Activated naive CD4-positive, alpha-beta T cell treated with anti-CD3 and anti-CD28 coated beads for 36 hours (primary cell): ENCODE measurements around the gene DAPP1. TPM values are rescaled to one million over a fixed set of nuclear protein-coding genes. Genes with fewer than 3 reads are reported as not detected.

Experiments used
- CTCF ChIA-PET: fragments of 350-600 bp; sonication (Branson Sonifier 250); formaldehyde crosslinking; loops from one replicate; lab custom pipeline; 2021; ENCODE audit warnings: antibody characterized with exemption; lab: Charles Lee
- DNase-seq: peaks from one replicate; pipeline ENCODE4 v3.0.0-alpha.2; 2020
- H3K27ac Mint-ChIP-seq: one replicate; pipeline ENCODE4 v1.8.0; 2021; ENCODE audit warnings: mild to moderate bottlenecking, mixed read lengths
- H3K27me3 Mint-ChIP-seq: one replicate; pipeline ENCODE4 v1.8.0; 2021; ENCODE audit warnings: low read depth, mixed read lengths
- H3K36me3 Mint-ChIP-seq: one replicate; pipeline ENCODE4 v1.8.0; 2021; ENCODE audit warnings: low read depth, mixed read lengths
- H3K4me1 Mint-ChIP-seq: one replicate; pipeline ENCODE4 v1.8.0; 2021; ENCODE audit warnings: low read depth, mixed read lengths
- H3K4me3 Mint-ChIP-seq: one replicate; pipeline ENCODE4 v1.8.0; 2021; ENCODE audit warnings: mild to moderate bottlenecking, moderate library complexity, mixed read lengths
- H3K9me3 Mint-ChIP-seq: one replicate; pipeline ENCODE4 v1.8.0; 2021; ENCODE audit warnings: mixed read lengths
- intact Hi-C: fragments of 100-400 bp; cut with micrococcal nuclease; formaldehyde crosslinking; loops from one replicate; pipeline ENCODE4 v1.15.1; 2023
- total RNA-seq, 2 experiments: library from RNA; stranded (reverse); gene quantifications; one replicate each; pipeline ENCODE4 v1.2.3, GENCODE V29; 2021

DAPP1 gene
- total RNA-seq, 2 experiments from 2014 or later, result 24.4 to 25.8 TPM

GRCh38 chr4:99843413-99843812 is 26.8 kb downstream of the DAPP1 start:
- intact Hi-C loops, result loop anchor here (10.0 kb wide), 1 partner anchor 1359 kb away; no protein-coding TSS in a partner anchor

GRCh38 chr4:99844048-99844447 is 27.4 kb downstream of the DAPP1 start:
- CTCF ChIA-PET, result no interaction called here
- intact Hi-C loops, result loop anchor here (10.0 kb wide), 1 partner anchor 1359 kb away; no protein-coding TSS in a partner anchor
- H3K4me3 Mint-ChIP-seq, result no peak overlapping the region
- H3K9me3 Mint-ChIP-seq, result no peaks in the 10 kb centered on the region
- no peak for DNase-seq
- peaks cover 63% of the 10 kb centered on the region for H3K4me1 Mint-ChIP-seq
- peaks cover 31% of the 10 kb centered on the region for H3K36me3 Mint-ChIP-seq
- no peaks in the 10 kb centered on the region for H3K27me3 Mint-ChIP-seq
- H3K27ac Mint-ChIP-seq, result peak overlapping the region; percentile 50

More at GRCh38 chr4:99843413-99843812, 26.8 kb downstream of the DAPP1 start:
- H3K36me3 Mint-ChIP-seq, result peaks cover 31% of the 10 kb centered on the region
- peaks cover 57% of the 10 kb centered on the region for H3K4me1 Mint-ChIP-seq
- CTCF ChIA-PET, result no interaction called here
- H3K27me3 Mint-ChIP-seq, result no peaks in the 10 kb centered on the region
- H3K27ac Mint-ChIP-seq, result peak overlapping the region; percentile 21
- H3K4me3 Mint-ChIP-seq, result no peak overlapping the region
- no peak for DNase-seq
- H3K9me3 Mint-ChIP-seq, result no peaks in the 10 kb centered on the region

- Mint-ChIP-seq H3K4me3 (no peak overlapping the region), H3K27me3 (no peaks in the 10 kb centered on the region), H3K9me3 (no peaks in the 10 kb centered on the region), H3K27ac (peak overlapping the region; percentile 84), H3K4me1 (peaks cover 74% of the 10 kb centered on the region), H3K36me3 (peaks cover 33% of the 10 kb centered on the region)
- no peak for DNase-seq
- CTCF ChIA-PET, result interaction anchor here (0.7 to 3.3 kb wide), 4 partner anchors 11 to 33 kb away, joined by 3 to 15 read pairs (median 5); partner anchors contain the start of gene DAPP1
- intact Hi-C loops, result loop anchor here (5.0 to 10.0 kb wide), 3 partner anchors 1183 to 1360 kb away; no protein-coding TSS in a partner anchor
Observed at GRCh38 chr4:99845179-99845578, 28.6 kb downstream of the DAPP1 start.

- intact Hi-C loops, result loop anchor here (2.0 to 10.0 kb wide), 6 partner anchors 15 to 1361 kb away; partner anchors contain the start of gene LAMTOR3
- Mint-ChIP-seq H3K4me3 (peak overlapping the region; percentile 24), H3K9me3 (no peaks in the 10 kb centered on the region), H3K27ac (peak overlapping the region; percentile 84), H3K27me3 (no peaks in the 10 kb centered on the region), H3K4me1 (peaks cover 73% of the 10 kb centered on the region), H3K36me3 (peaks cover 32% of the 10 kb centered on the region)
- peak; percentile 32 for DNase-seq
- CTCF ChIA-PET, result interaction anchor here (0.7 to 3.3 kb wide), 5 partner anchors 12 to 37 kb away, joined by 3 to 15 read pairs (median 4); partner anchors contain the start of gene DAPP1
Observed at GRCh38 chr4:99845708-99846469, 29.3 kb downstream of the DAPP1 start.

GRCh38 chr4:99846891-99847290 is 30.3 kb downstream of the DAPP1 start:
- H3K27me3 Mint-ChIP-seq, result no peaks in the 10 kb centered on the region
- peak overlapping the region; percentile 90 for H3K27ac Mint-ChIP-seq
- no peak overlapping the region for H3K4me3 Mint-ChIP-seq
- no peaks in the 10 kb centered on the region for H3K9me3 Mint-ChIP-seq
- CTCF ChIA-PET, result interaction anchor here (0.9 to 3.3 kb wide), 5 partner anchors 9 to 102 kb away, joined by 3 to 15 read pairs (median 8); partner anchors contain the start of gene DAPP1
- H3K36me3 Mint-ChIP-seq, result peaks cover 24% of the 10 kb centered on the region
- no peak for DNase-seq
- intact Hi-C loops, result loop anchor here (1.0 to 10.0 kb wide), 8 partner anchors 14 to 1362 kb away; partner anchors contain the start of genes DAPP1 and LAMTOR3
- peaks cover 71% of the 10 kb centered on the region for H3K4me1 Mint-ChIP-seq

DNA sequence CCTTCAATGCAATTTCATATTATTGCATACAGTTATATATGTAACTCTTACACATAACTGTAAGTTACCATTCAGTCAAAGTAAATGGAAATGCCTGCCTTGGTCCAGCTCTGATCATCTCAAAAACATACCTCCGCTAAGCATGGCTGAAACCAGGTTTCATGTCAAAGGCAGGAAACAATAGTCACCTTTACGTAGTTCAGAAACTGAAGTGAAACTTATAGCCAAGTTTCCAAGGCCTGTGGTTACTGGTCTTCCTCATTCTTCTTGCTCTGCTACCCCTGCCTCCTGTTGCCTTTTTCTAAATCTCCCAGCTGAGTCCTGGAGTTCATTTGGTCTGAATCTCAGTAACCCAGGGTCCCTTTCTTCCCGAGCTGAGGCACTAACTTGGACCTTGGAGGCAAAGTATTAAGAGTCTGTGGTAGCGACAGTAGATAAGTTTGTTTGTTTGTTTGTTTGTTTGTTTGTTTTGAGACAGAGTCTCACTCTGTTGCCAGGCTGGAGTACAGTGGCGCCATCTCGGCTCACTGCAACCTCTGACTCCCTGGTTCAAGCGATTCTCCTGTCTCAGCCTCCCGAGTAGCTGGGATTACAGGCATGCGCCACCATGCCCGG is 30.8 kb downstream of the DAPP1 start:
- Mint-ChIP-seq H3K4me1 (peaks cover 76% of the 10 kb centered on the region), H3K9me3 (no peaks in the 10 kb centered on the region), H3K27me3 (no peaks in the 10 kb centered on the region), H3K27ac (peak overlapping the region; percentile 90), H3K4me3 (peak overlapping the region; percentile 36), H3K36me3 (peaks cover 22% of the 10 kb centered on the region)
- CTCF ChIA-PET, result interaction anchor here (0.6 to 3.3 kb wide), 8 partner anchors 9 to 452 kb away, joined by 3 to 15 read pairs (median 4); partner anchors contain the start of gene DAPP1
- DNase-seq, result peak; percentile 61
- intact Hi-C loops, result loop anchor here (1.0 to 10.0 kb wide), 8 partner anchors 13 to 1363 kb away; partner anchors contain the start of genes DAPP1 and LAMTOR3

DNA sequence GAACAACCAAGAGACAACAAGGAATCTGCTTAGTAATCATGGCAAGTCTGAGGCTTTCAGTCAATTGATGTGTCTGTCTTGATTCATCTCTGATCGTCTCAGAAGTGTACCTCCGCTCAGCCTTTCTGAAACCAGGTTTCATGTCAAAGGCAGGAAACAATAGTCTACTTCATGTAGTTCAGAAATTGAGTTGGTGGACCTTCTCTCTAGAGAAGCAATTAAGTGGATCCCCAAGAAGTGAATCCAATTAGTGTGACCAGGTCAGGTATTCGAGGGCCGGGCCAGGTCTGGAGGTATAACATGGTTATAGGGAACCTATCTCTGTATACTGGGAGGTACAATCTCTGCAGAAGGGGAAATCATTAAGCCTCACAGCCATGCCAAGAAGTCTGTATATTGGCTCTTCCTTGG is 32.0 kb downstream of the DAPP1 start:
- peak overlapping the region; percentile 15 for H3K4me3 Mint-ChIP-seq
- intact Hi-C loops, result loop anchor here (1.0 to 10.0 kb wide), 6 partner anchors 8 to 1364 kb away; partner anchors contain the start of gene EIF4E

GRCh38 chr4:99852199-99852749 is 35.6 kb downstream of the DAPP1 start:
- H3K27me3 Mint-ChIP-seq, result no peaks in the 10 kb centered on the region

More for the DNA sequence above, 32.0 kb downstream of the DAPP1 start:
- CTCF ChIA-PET, result interaction anchor here (0.7 to 3.3 kb wide), 3 partner anchors 32 to 214 kb away, joined by 5 to 15 read pairs (median 8); partner anchors contain the start of gene DAPP1
- H3K36me3 Mint-ChIP-seq, result peaks cover 20% of the 10 kb centered on the region
- peak overlapping the region; percentile 90 for H3K27ac Mint-ChIP-seq
- peak; percentile 71 for DNase-seq
- H3K27me3 Mint-ChIP-seq, result no peaks in the 10 kb centered on the region
- H3K9me3 Mint-ChIP-seq, result no peaks in the 10 kb centered on the region
- peaks cover 84% of the 10 kb centered on the region for H3K4me1 Mint-ChIP-seq

DNA sequence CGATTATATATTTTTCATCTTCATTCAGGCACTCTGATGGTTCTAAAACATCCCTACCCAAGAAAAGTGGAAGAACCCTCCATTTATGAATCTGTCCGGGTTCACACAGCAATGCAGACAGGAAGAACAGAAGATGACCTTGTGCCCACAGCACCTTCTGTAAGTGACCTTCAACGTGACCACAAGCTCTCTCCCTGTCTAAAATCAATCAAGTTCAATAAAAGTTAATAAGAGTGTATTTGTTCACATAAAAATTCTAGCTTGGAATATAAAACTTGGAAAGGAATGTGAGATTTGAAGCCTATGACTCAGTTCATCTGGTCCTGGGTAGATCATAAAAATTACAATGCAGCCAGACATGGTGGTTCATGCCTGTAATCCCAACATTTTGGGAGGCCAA is 36.6 kb downstream of the DAPP1 start:
- DNase-seq, result no peak
- Mint-ChIP-seq H3K4me3 (no peak overlapping the region), H3K36me3 (peaks cover 34% of the 10 kb centered on the region), H3K27ac (peak overlapping the region; percentile 42), H3K4me1 (peaks cover 84% of the 10 kb centered on the region), H3K27me3 (no peaks in the 10 kb centered on the region), H3K9me3 (no peaks in the 10 kb centered on the region)
- intact Hi-C loops, result loop anchor here (5.0 to 10.0 kb wide), 5 partner anchors 141 to 1184 kb away; no protein-coding TSS in a partner anchor
- CTCF ChIA-PET, result interaction anchor here (0.6 to 1.5 kb wide), 3 partner anchors 37 to 935 kb away, joined by 3 to 4 read pairs (median 3); partner anchors contain the start of gene DAPP1

More at GRCh38 chr4:99852199-99852749, 35.6 kb downstream of the DAPP1 start:
- intact Hi-C loops, result loop anchor here (1.0 to 10.0 kb wide), 6 partner anchors 9 to 1185 kb away; no protein-coding TSS in a partner anchor
- Mint-ChIP-seq H3K4me3 (peak overlapping the region; percentile 15), H3K4me1 (peaks cover 87% of the 10 kb centered on the region), H3K9me3 (no peaks in the 10 kb centered on the region), H3K27ac (peak overlapping the region; percentile 91), H3K36me3 (peaks cover 34% of the 10 kb centered on the region)
- no peak for DNase-seq
- CTCF ChIA-PET, result interaction anchor here (0.9 kb wide), 2 partner anchors 35 to 96 kb away, joined by 3 read pairs; no protein-coding TSS in a partner anchor

- CTCF ChIA-PET, result interaction anchor here (1.5 kb wide), 1 partner anchor 38 kb away, joined by 4 read pairs; the partner anchor contains the start of gene DAPP1
- Mint-ChIP-seq H3K9me3 (no peaks in the 10 kb centered on the region), H3K4me1 (peaks cover 77% of the 10 kb centered on the region), H3K27ac (no peak overlapping the region), H3K4me3 (no peak overlapping the region), H3K36me3 (peaks cover 32% of the 10 kb centered on the region), H3K27me3 (no peaks in the 10 kb centered on the region)
- intact Hi-C loops, result loop anchor here (5.0 to 10.0 kb wide), 5 partner anchors 142 to 1183 kb away; no protein-coding TSS in a partner anchor
- no peak for DNase-seq
Observed at GRCh38 chr4:99853999-99854398, 37.4 kb downstream of the DAPP1 start.

DNA sequence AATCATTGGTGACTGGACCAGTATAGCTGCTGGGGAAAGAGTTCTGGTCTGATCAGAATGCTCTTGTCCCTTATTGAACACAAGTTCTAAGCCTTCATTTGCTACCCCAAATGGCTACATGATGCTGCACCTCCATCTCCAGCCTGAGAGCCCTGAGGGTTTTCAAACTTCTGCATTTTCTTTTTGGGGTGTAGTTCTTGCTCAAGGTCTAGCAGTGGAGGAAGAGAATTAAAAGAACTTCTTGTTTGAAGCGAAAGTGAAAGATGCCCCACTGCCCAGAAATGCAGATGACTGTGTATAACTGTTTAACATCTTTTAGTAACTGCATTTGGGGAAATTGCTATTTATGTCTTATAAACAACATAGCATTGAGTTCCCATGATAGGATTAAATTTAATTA is 39.1 kb downstream of the DAPP1 start:
- Mint-ChIP-seq H3K4me1 (peaks cover 66% of the 10 kb centered on the region), H3K27me3 (no peaks in the 10 kb centered on the region), H3K36me3 (peaks cover 30% of the 10 kb centered on the region), H3K4me3 (no peak overlapping the region), H3K9me3 (no peaks in the 10 kb centered on the region), H3K27ac (peak overlapping the region; percentile 74)
- CTCF ChIA-PET, result interaction anchor here (0.7 to 5.3 kb wide), 2 partner anchors 8 to 44 kb away, joined by 3 to 18 read pairs; no protein-coding TSS in a partner anchor
- intact Hi-C loops, result loop anchor here (1.0 to 10.0 kb wide), 4 partner anchors 7 to 925 kb away; no protein-coding TSS in a partner anchor
- peak; percentile 43 for DNase-seq
